BJ (cell line): Measurements from ENCODE around the gene TMEM271. TPM values are rescaled to one million over a fixed set of nuclear protein-coding genes. Genes with fewer than 3 reads are reported as not detected.
"Not testable (repeated sequence)": the region's sequence is repeated elsewhere in the genome, so short reads cannot be mapped to it uniquely, and the experiment has no call there.

Experiments used
- CTCF ChIA-PET: fragments of 350-600 bp; formaldehyde crosslinking; extraction: SDS; loops from one replicate; lab custom pipeline; 2021; ENCODE audit warnings: antibody characterized with exemption, inconsistent platforms; lab: Yijun Ruan, JAX
- POLR2A ChIA-PET: fragments of 300-600 bp; sonication (Branson Sonifier 250); formaldehyde crosslinking; extraction: SDS; loops from one replicate; lab custom pipeline; 2021; ENCODE audit warnings: antibody characterized with exemption; lab: Charles Lee
- DNase-seq: peaks from one replicate; pipeline ENCODE4 v3.0.0-alpha.2; 2011; ENCODE audit warnings: low read depth
- H3K27me3 ChIP-seq: 2 replicates; pipeline ENCODE4 v1.6.0; 2011; ENCODE audit warnings: low read length; ENCODE audit not compliant: control insufficient read depth, insufficient read depth
- H3K36me3 ChIP-seq: 2 replicates; pipeline ENCODE4 v1.5.1; 2011; ENCODE audit warnings: low read length; ENCODE audit not compliant: control insufficient read depth, insufficient read depth
- H3K4me3 ChIP-seq: 2 replicates; pipeline ENCODE4 v1.5.1; 2011; ENCODE audit warnings: low read depth, mild to moderate bottlenecking, control low read depth, low read length
- CTCF ChIP-seq: IDR thresholded peaks from 2 replicates; pipeline ENCODE4 v1.5.1; 2011; ENCODE audit warnings: low read depth, mild to moderate bottlenecking, control low read depth, inconsistent platforms, low read length, moderate library complexity; ENCODE audit not compliant: insufficient read depth
- polyA plus RNA-seq: library from polyadenylated mRNA; depleted of rRNA; stranded (reverse); fragments of >200 nt; gene quantifications from 2 replicates; pipeline ENCODE4 v1.2.3, GENCODE V29; 2011

The TMEM271 gene
- polyA plus RNA-seq, 1 experiment = not detected

GRCh38 chr4:561426-561825 is 14.7 kb downstream of the TMEM271 start:
- Histone ChIP-seq H3K36me3 (no peaks in the 10 kb centered on the region), H3K27me3 (no peaks in the 10 kb centered on the region), H3K4me3 (no peak overlapping the region)
- TF ChIP-seq CTCF = no peak
- ChIA-PET POLR2A (no interaction called here), CTCF (no interaction called here)
- DNase-seq = no peak

- CTCF ChIA-PET = no interaction called here
- no peaks in the 10 kb centered on the region for H3K27me3 ChIP-seq
- POLR2A ChIA-PET = no interaction called here
- no peak for TF ChIP-seq CTCF
- H3K36me3 ChIP-seq = no peaks in the 10 kb centered on the region
- H3K4me3 ChIP-seq = no peak overlapping the region
- DNase-seq = no peak
Measured at GRCh38 chr4:560731-561291, 15.3 kb downstream of the TMEM271 start.

GRCh38 chr4:560061-560460 is 16.0 kb downstream of the TMEM271 start:
- Histone ChIP-seq H3K4me3 (no peak overlapping the region), H3K36me3 (no peaks in the 10 kb centered on the region), H3K27me3 (no peaks in the 10 kb centered on the region)
- ChIA-PET CTCF (no interaction called here), POLR2A (no interaction called here)
- TF ChIP-seq CTCF = no peak
- no peak for DNase-seq

GRCh38 chr4:555566-556275 is 20.4 kb downstream of the TMEM271 start:
- no peak for DNase-seq
- no peak overlapping the region for H3K4me3 ChIP-seq
- no peaks in the 10 kb centered on the region for H3K36me3 ChIP-seq
- ChIA-PET POLR2A (no interaction called here), CTCF (no interaction called here)
- no peaks in the 10 kb centered on the region for H3K27me3 ChIP-seq
- TF ChIP-seq CTCF = no peak

- H3K27me3 ChIP-seq, CTCF ChIA-PET, H3K4me3 ChIP-seq, DNase-seq, POLR2A ChIA-PET, H3K36me3 ChIP-seq: not testable (repeated sequence)
Measured at GRCh38 chr4:554793-555320, 21.2 kb downstream of the TMEM271 start.
